HG02852 (cell line): ENCODE results near the gene EFS.
"Not testable (repeated sequence)": the region's sequence is repeated elsewhere in the genome, so short reads cannot be mapped to it uniquely, and the experiment has no call there.

Source experiments
- ATAC-seq: cut with Tn5 transposase; IDR thresholded peaks from one replicate; pipeline ENCODE4 v1.9.1; 2021; ENCODE audit warnings: mild to moderate bottlenecking, moderate library complexity; ENCODE audit not compliant: unreplicated experiment

Gene EFS

DNA sequence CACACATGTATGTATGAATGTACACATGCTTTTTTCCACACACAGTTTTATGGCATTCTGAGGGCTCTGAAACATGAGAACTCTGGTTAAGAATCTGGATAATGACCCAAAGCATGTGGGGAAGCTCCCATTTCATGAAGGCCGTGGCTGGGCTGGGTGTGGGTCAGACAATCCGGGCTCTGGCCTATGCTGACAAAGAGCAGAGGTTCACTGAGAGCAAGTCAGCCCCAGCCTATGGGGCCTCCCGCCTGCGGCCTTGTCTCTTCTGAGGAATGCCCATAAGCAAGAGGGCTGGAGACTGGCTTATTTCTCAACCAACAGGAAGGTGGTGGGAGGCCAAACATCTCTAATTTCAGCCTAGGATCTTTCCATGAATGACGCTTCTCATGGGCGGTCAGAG, 34.6 kb upstream of the EFS start:
- no peak for ATAC-seq

DNA sequence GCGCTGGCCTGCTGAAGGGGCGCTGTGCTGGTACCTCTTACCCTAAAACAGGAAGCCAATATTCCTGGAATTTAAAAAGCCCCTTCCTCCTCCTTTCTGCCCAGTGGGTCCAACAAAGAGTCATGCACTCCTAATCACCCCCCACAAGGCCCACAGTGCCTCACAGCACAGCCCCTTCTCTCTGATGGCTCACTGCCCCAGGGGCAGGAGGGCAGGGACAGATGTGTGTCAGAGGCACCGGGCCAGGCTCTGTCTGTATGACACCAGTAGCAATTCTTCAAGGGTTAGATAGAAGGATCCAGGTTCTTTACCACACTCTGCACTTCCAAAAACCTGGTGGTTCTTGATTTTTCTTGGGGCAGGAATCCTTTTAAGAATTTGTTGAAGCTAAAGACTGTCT, 34.2 kb upstream of the EFS start:
- ATAC-seq = no peak

DNA sequence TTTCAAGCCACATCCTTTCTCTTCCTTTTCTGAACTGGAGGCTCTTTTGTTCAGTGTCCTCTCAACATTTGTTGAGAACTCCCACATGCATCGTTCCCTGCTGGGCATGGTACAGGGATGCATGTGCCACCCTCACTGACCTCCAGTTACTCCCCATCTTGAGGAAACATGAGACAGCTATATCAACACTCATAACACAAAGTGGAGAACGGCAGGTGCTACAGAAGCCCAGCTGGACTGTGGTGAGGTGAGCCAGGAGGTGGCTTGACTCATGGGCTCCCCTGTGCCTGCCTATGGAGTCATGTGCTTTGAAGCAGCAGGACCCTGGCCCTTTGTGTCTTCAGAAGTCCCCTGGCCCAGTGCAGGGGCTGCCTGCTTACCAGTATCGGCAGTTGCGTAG, 33.4 kb upstream of the EFS start:
- no peak for ATAC-seq

DNA sequence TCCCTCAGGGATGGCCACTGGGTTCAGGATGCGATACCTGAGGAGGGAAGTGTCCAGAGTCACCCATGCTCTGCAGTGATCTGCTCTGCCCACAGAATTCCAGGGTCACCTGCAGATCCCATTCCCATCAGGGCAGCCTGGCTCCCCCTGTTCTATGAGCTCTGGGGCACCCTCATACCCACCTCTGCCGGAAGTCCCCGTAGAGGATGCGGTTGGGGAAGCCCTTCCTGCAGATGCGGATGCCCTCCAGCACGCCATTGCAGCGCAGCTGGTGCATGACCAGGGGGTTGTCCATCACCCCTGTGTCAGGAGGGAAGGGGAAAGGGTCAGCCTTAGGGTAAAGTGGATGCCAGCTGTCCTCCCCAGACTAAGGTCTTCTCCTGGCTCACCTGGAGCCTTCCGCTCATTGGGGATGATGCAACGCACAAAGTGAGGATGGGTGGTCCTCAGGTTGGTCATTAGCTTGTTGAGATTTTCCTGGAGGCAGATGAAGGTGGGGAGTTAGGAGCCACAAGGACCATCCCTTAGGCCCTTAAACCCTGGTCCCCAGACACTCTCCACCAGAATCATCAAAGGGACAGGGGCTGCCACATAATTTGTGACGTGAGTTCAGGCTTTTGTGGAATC, 31.9 kb upstream of the EFS start:
- no peak for ATAC-seq

DNA sequence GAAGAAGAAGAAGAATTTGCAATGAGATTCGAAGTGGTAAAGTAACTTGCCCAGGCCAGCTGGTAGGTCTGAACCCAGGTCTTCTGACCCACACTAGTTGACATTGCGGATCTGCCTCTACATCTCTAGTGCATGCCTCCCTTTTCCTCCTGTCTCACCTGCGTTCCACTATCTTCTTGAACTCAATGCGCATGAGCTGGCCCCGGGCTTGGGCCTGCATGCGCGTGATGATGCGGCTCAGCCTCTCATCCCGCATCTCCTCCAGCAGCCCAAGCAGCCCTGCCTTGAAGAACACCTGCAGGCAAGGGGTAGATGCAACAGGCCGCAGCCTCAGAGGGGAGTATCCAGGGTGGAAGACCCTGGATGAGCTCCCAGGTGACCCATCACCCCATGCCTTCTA, 31.2 kb upstream of the EFS start:
- no peak for ATAC-seq

DNA sequence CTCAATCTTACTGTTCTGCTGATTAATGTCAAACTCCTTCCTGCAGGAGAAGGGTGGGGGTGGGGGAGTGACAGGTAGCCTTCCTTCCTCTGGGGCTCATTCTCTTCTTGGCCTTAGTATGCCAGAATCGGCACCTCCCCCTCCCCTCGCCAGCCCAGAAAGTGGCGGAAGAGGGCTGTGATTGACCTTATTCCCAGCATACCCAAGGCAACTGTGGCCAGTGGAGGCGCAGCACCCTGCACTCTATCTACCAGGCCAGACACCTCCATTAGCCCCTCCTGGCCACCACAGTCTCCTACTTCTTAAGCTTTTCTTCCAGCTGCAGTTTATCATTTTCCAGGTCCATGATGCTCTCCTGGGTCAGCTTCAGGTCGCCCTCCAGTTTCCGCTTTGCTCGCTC, 27.6 kb upstream of the EFS start:
- no peak for ATAC-seq

DNA sequence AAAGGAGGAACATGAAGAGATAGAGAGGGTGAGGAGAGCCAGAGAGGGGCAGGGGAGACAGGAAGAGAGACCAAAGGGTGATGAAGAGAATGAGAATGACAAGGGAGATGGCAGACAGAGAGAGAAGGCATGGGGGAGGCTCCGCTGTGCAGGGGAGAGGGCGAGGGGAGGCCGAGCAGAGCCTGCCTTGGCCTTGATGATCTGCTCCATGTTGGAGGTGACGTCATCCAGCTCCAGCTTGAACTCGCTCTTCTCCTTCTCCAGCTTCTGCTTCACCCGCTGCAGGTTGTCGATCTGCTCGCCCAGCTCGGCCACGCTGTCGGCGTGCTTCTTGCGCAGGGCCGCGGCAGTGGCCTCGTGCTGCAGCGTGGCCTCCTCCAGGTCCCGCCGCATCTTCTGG, 24.9 kb upstream of the EFS start:
- ATAC-seq = not testable (repeated sequence)

DNA sequence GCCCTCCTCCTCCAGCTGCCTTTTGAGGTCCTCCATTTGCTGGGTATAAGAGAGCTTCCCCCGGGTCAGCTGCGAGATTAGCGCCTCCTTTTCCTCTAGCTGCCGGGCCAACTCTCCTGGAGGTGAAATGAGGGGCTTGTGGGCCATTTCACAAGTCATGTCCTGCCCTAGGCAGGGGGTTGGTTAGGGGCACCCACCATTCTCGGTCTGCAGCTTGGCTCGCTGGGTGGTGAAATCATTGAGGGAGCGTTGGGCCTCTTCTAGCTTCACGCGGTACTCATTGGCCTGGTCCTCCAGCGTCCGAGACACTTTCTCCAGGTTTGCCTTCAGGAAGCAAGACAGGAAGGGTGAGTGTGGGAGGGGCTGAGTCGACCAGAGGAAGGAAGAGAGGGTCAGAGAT, 24.4 kb upstream of the EFS start:
- no peak for ATAC-seq

DNA sequence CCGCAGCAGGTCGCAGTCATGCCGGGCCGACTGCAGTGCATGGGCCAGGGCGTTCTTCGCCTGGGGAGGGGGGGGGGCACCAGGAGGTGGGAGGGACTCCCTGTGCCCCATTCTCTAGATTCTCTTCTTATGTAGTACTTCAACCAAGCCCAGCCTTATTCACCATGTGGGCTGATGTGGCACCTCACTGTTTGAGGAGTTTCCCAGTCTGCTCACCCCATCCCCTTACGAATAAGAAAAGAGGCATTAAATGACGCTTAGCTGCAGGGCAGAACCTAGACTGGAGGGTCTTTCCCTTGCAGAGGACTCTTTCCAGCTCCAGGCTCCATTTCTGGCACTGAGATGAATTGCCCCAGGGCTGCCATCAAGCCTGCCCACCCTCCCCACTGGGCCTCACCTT, 24.0 kb upstream of the EFS start:
- no peak for ATAC-seq

DNA sequence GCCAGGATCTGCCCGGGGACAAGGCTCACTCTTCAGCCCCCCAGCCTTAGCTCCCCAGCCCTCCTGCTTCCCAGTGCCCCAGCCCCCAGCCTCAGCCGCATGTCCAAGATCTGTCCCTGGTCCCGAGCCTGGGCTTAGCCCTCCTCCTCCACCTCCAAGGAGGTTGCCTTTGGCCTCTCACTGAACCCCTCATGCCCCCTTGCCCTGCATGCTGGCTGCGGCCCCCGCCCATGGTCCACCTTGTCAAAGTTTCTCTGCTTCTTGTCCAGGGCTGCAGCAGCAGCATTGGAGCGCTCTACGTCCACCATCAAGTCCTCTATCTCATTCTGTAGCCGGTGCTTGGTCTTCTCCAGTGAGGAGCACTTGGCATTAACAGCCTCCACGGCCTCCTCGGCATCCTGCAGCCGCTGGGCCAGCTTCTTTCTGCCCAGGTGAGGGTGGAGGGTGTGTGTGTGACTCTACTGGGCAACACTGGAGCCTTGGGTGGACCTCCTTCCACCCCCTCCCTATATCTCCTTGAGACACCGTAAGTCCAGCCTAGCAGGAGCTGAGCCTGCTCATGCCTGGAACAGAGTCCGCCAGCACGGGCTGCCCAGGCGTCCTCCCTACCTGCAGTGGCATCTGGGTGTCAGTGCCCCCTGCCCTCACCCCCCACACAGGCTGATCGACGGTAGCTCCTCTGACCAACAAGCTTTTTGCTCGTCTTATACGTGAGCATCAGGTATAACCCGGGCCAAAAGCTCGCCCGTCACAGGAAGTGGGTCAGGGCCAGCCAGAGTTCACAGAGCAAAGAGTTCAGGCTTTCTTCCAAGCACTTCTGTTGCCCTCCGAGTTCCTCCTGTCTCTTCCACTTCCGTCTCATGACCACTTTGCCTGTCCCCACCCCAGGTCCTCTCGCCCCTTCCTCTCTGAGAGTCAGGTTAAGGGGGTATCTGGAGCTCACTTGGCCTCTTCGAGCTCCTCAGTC, 23.2 kb upstream of the EFS start:
- ATAC-seq = no peak

DNA sequence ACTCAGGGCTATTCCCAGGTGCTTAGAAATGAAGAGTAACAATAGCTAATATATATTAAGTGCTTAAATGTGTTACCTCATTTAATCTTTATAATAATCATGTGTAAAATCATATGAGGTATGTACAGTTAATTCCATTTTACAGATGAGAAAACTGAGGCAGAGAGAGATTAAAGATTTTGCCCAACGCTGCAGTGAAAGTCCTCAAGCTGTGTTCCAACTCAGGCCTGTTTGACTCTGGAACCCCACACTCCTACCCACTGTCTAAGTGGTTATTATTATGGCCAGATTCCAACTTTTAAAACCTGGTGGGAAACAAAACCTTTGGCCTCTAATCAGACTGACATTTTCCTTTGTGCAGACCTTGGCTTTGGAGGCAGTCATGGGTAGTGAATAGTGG, 22.0 kb upstream of the EFS start:
- no peak for ATAC-seq

DNA sequence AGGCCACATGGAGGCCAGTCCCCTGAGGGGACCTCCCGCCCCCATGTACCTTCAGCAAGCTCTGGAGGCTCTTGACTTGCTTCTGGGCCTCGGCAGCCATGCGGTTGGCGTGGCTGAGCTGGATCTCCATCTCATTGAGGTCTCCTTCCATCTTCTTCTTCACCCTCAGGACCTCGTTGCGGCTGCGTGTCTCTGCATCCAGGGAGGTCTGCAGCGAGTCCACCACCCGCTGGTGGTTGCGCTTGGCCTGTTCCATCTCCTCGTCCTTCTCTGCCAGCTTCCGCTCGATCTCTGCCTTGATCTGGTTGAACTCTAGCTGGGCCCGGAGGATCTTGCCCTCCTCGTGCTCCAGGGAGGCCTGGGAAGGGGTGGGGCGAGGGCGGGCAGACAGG, 21.3 kb upstream of the EFS start:
- ATAC-seq = not testable (repeated sequence)

DNA sequence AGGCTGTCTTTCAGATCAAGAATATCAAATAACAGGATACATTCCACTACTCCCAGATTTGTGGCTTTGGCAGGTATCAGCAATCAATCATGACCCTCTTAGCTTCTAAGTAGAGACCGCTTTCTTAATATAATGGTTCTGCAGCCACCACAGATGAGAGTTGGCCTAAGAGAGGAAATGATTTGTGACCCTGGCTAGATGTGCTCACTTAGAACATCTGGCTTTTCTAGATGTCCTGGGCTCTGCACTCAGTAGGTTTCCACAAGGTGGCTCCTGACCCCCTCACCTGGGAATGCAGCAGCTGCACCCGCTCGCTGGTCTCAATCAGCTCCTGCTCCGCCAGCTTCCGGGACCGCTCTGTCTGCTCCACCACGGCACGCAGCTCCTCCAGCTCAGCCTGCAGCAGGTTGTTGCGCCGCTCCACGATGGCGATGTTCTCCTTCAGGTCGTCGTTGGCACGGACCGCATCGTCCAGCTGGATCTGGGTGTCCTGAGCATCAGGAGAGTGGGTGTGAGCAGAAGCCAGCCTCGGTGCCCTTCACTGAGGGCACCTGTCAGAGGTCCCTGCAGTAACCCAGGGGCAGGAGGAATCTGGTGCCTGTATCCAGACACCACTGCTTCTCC, 20.8 kb upstream of the EFS start:
- ATAC-seq = no peak

DNA sequence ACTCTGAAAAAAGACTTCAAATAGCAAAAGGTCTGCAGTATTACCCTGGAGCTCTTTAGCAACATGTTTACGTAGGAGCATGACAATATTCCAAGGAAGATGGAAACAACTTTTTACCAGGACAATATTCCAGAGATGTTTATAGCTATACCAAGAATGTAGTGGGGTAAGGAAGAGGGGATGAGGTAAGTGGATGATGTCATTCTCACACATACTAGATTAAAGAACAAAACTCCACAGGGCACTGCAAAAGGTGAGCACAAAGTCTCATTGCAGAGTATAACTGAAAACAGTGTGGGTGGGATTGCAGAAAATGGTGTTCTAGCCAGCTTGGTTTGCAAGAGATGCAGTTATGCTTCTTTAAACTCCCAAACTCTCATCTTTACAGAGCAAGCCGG, 20.3 kb upstream of the EFS start:
- no peak for ATAC-seq

DNA sequence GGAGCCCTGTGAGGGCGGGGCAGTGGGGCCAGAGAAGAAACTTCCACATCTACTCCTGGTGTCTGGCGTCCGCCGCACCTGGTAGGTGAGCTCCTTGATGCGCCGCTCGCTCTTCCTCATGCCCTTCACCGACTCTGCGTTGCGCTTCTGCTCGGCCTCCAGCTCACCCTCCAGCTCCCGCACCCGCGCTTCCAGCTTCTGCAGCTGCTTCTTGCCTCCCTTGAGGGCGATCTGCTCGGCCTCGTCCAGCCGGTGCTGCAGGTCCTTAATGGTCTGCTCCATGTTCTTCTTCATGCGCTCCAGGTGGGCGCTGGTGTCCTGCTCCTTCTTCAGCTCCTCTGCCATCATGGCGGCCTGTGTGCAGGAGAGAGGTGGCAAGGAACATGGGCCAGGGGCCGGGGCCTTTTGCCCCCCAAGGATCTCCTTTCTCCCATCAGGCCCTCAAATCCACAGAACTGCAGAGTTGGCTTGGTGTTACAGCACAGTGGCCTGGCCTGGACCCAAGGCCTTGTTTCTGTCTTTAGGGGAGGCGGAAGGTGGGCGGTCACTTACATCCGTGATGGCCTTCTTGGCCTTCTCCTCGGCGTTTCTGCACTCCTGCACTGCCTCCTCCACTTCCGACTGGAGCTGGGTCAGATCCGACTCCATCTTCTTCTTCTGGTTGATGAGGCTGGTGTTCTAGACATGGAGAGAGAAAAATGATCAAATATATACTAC, 19.6 kb upstream of the EFS start:
- ATAC-seq = no peak

DNA sequence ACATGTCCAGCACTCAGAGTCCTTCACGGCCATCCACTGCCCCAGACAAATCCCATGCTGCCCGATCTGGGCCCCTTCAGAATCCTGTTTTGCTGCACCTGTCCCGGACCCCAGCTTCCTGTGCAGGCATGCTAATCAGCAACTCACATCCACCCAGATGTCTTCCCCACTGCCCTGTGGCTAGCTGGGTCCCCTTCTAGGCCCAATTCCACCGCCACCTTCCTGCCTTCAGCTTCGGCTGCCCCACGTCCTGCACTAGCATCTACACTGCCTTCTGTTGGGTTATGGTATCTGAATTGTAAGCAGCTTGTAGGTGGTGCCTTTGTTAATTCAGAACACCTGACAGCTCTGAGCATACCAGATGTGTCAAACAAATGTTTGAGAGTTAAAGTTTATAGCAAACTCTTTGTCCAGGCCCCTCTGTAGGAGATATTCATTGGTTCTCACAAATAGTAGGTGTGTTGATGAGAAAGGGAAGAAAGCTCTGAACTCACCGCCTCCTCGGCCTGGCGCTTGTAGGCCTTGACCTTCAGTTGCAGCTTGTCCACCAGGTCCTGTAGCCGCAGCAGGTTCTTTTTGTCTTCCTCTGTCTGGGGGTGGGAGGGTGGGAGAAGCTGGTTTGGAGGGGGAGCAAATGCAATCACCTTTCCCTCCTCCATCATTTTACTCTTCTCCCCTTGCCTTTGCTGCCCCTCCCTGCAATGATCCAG, 17.9 kb upstream of the EFS start:
- ATAC-seq = no peak

DNA sequence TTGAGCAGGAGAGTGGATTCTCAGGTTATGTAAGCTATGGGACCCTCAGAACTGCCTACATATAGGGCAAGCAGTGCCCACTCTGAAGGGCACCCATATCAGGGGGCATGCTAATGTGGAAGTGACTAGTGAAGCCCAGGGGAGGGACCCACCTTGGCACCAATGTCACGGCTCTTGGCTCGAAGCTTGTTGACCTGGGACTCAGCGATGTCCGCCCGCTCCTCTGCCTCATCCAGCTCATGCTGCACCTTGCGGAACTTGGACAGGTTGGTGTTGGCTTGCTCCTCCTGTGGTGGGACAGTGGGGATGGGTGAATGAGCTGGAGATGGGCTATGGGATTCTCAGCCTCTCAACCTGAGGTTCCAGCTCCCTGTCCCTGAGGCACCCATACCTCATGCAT, 17.3 kb upstream of the EFS start:
- ATAC-seq = no peak

DNA sequence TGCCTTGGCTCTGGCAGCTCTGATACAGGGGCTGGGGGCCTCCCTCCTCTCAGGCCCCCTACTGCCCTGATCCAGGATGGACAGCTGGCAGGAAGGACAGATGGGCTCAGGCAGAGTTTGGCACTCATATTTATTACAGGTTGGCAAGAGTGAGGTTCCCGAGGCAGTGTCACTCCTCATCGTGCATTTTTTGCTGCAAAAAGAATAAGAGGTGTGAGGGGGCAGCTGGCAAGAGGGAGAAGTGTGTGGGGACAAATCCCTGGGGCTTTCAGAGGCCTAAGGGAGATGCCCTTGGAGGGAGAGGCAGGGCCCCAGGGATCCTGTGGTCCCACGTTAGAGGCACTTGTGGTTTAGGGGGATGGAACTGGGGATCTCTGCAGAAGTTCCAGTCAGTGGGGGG, 16.9 kb upstream of the EFS start:
- ATAC-seq = no peak

DNA sequence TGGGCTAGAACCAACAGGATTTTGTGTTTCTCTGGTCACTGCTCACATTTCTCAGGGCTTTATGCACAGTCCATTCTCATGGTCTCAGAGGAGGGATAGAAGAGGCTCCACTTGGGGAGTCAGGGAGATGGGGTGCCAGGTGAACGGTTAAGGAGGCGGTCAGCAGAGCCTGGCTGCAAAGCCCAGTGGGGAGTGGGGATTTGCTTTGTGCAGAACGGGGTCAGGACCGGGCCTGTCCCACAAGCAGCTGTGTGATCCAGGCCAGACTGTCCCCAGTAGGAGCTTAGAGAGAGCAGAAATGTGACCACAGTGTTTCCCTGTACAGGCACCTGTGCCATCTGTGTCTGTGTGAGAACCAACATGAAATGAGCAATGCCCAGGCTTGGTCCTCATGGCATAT, 16.0 kb upstream of the EFS start:
- no peak for ATAC-seq

DNA sequence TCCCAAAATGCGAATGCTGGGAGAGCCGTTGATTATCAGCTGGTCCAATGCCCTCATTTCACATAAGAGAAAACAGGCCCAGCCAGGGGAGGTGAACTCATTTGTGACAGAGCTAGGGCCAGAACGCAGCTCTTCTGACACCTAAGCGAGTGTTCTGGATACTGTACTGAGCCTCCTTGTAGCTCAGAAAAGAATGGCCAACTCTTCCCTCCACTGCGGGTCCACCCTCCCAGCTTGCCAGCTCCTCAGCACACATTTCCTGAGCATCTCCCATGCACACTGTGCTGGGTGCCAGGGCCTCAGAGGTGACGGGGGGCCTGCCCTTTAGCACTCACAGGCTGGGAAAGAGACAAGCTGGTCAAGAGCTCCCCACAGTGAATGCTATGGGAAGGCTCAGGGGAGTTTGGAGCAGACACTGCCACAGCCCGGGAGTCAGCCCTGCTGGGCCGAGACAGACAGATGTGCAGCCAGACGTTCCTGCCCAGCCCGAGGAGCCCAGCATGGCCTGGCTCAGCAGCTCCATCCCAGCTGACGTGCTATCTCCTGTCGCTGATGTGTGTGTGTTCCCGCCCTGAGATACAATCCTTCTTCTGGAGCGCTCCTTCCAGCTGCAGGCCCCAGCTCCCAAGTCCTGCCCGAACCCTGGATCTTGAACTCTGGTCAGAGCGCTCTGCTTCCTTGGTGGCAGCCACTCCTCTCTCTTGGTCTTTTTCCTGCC, 15.4 kb upstream of the EFS start:
- no peak for ATAC-seq
